Bronchial epithelial cell (primary cell): Measurements from ENCODE around the gene LRMDA. TPM values are rescaled to one million over a fixed set of nuclear protein-coding genes. Genes with fewer than 3 reads are reported as not detected.

Source experiments
- DNase-seq: peaks from one replicate; pipeline ENCODE4 v3.0.0-alpha.2; 2010; ENCODE audit warnings: low read depth
- FAIRE-seq: peaks from 2 replicates; lab custom pipeline; 2011; peaks lifted over from hg19 to GRCh38; lab: Jason Lieb, UNC
- H3K27me3 ChIP-seq: 2 replicates; pipeline ENCODE4 v1.5.1; 2011; ENCODE audit warnings: low read length; ENCODE audit not compliant: control insufficient read depth, insufficient read depth
- H3K36me3 ChIP-seq: 2 replicates; pipeline ENCODE4 v1.5.1; 2011; ENCODE audit warnings: low read length; ENCODE audit not compliant: control insufficient read depth, insufficient read depth
- H3K4me3 ChIP-seq: 2 replicates; pipeline ENCODE4 v1.5.1; 2011; ENCODE audit warnings: mild to moderate bottlenecking, low read depth, low read length, control low read depth
- CTCF ChIP-seq: IDR thresholded peaks from 2 replicates; pipeline ENCODE4 v1.5.1; 2011; ENCODE audit warnings: mild to moderate bottlenecking, moderate library complexity, low read length, control low read depth, inconsistent platforms; ENCODE audit not compliant: insufficient read depth, severe bottlenecking
- total RNA-seq: library from RNA; depleted of rRNA; stranded (reverse); fragments of >200 nt; gene quantifications from 2 replicates; pipeline ENCODE4 v1.2.1, GENCODE V29; 2014

Gene LRMDA
- total RNA-seq, 1 donor from 2014 or later, result 1.6 TPM

GRCh38 chr10:75441682-75442081, 10.3 kb downstream of the LRMDA start:
- no peak for TF ChIP-seq CTCF
- no peak for FAIRE-seq

GRCh38 chr10:75443362-75443761, 11.9 kb downstream of the LRMDA start:
- H3K4me3 ChIP-seq, result no peak overlapping the region
- no peaks in the 10 kb centered on the region for H3K27me3 ChIP-seq
- H3K36me3 ChIP-seq, result no peaks in the 10 kb centered on the region
- TF ChIP-seq CTCF, result no peak
- DNase-seq (no peak), FAIRE-seq (no peak)

More at GRCh38 chr10:75441682-75442081, 10.3 kb downstream of the LRMDA start:
- Histone ChIP-seq H3K4me3 (no peak overlapping the region), H3K36me3 (no peaks in the 10 kb centered on the region), H3K27me3 (no peaks in the 10 kb centered on the region)
- DNase-seq, result no peak

GRCh38 chr10:75444781-75445386, 13.5 kb downstream of the LRMDA start:
- no peaks in the 10 kb centered on the region for H3K36me3 ChIP-seq
- DNase-seq (peak; percentile 21), FAIRE-seq (no peak)
- no peak overlapping the region for H3K4me3 ChIP-seq
- TF ChIP-seq CTCF, result no peak
- no peaks in the 10 kb centered on the region for H3K27me3 ChIP-seq

GRCh38 chr10:75446508-75446907, 15.1 kb downstream of the LRMDA start:
- Histone ChIP-seq H3K4me3 (no peak overlapping the region), H3K27me3 (no peaks in the 10 kb centered on the region), H3K36me3 (no peaks in the 10 kb centered on the region)
- DNase-seq (no peak), FAIRE-seq (no peak)
- TF ChIP-seq CTCF, result no peak

GRCh38 chr10:75448166-75448565, 16.7 kb downstream of the LRMDA start:
- FAIRE-seq, result no peak

More at GRCh38 chr10:75448166-75448565, 16.7 kb downstream of the LRMDA start:
- no peak for DNase-seq
- Histone ChIP-seq H3K4me3 (no peak overlapping the region), H3K27me3 (no peaks in the 10 kb centered on the region), H3K36me3 (no peaks in the 10 kb centered on the region)
- no peak for TF ChIP-seq CTCF
